ENCODE results near the gene OR6A2.
"Not testable (repeated sequence)": the region's sequence is repeated elsewhere in the genome, so short reads cannot be mapped to it uniquely, and the experiment has no call there.

OR6A2 gene

GRCh38 chr11:6799402-6799801, at the start of gene OR6A2:
TSS of gene OR6A2 (minus strand) at chr11:6799689. CDS start at chr11:6795708, 3,981 bp downstream.
- no peak for DNase-seq (ENCODE audit: low spot score)

GRCh38 chr11:6845383-6845782, 45.9 kb upstream of the OR6A2 start, which contains the start of gene OR10A5:
TSS of gene OR10A5 (plus strand) at chr11:6845683. CDS start at chr11:6845683, 0 bp downstream.
- no peak for DNase-seq (ENCODE audit: low spot score)

- DNase-seq (ENCODE audit: low spot score), result no peak
These were observed 44.9 kb upstream of the OR6A2 start for GRCh38 chr11:6844356-6844755.

DNA sequence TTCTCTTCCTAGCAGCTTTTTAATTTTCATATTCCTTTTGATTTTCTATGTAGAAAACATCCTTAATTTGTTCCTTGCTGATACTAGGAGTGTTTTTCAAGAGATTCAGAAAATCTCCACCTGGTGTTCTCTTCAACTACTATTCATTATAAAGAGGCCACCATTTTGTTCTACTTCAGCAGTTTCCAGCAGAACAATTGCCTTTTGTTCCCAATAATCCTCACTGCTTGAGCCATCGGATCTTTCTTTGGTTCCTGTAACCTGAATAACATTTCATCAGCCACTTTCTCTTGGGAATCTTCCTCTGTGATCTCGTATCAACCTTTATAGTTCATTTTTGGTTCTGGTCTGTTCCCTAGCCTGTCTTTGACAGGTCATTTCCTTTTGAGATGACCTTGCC, 44.2 kb upstream of the OR6A2 start:
- DNase-seq (ENCODE audit: low spot score), result no peak

DNA sequence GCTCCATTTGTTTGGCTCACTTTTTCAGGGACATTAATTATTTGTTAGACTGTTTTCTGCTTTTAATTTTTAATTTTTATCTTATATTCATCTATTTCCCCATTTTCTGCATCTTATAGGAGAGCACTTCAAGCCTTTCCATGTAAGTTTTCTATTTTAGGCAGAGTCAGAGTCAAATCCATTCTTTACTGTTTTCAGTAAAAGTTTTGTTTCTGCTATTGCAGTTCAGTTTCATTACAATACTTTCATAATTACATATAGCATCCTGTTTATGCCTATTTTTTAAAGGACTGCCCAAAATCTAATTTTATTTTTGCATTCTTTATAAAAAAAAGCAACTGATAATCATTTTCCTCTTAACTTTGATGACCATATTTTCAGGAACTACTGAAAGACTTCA, 42.2 kb upstream of the OR6A2 start:
- no peak for DNase-seq (ENCODE audit: low spot score)

GRCh38 chr11:6834021-6834420, 34.5 kb upstream of the OR6A2 start:
- no peak for DNase-seq (ENCODE audit: low spot score)

- no peak for DNase-seq (ENCODE audit: low spot score)
These were observed 33.9 kb upstream of the OR6A2 start for GRCh38 chr11:6833356-6833755.

DNA sequence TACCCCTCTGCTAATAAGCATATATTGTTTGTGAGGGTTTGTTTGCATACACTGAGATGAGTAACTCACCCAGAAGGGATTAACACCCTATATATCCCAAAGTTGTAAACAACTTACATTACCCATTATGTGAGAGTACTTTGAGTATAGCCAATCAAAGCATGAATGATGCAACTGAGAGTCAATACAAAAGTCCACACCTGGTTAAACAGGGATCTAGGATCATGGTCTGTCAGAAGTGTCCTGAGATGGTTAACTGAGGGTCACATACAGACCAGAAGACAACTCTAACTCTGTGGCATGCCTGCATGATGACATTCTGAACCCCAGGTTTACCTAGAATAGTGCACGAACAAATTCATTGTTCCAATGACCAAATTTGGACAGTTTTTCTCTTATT, 28.6 kb upstream of the OR6A2 start:
- no peak for DNase-seq (ENCODE audit: low spot score)

DNA sequence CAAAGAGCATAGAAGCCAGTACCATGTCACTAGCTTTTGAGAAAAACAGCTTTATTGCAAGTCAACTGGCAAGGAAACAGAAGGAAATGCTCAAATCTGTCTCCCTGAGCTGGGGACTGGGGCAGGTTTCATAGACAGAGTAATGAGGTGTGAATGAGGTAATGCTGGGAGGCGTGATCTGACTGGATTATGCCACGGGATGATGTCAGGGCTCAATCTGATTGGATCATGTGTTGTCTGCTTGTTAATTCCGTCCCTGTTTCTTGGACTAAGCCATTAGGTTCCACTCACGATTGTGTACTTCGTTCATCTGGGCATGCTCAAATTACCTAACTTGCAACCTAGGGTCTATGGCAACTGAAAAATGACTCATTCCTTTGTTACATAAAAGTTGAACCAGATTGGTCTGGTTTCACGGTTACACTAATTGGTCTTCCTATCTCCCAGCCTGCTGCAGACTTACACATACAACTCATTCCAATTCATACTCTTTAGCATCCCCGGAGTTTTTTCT, 25.8 kb upstream of the OR6A2 start:
- no peak for DNase-seq (ENCODE audit: low spot score)

DNA sequence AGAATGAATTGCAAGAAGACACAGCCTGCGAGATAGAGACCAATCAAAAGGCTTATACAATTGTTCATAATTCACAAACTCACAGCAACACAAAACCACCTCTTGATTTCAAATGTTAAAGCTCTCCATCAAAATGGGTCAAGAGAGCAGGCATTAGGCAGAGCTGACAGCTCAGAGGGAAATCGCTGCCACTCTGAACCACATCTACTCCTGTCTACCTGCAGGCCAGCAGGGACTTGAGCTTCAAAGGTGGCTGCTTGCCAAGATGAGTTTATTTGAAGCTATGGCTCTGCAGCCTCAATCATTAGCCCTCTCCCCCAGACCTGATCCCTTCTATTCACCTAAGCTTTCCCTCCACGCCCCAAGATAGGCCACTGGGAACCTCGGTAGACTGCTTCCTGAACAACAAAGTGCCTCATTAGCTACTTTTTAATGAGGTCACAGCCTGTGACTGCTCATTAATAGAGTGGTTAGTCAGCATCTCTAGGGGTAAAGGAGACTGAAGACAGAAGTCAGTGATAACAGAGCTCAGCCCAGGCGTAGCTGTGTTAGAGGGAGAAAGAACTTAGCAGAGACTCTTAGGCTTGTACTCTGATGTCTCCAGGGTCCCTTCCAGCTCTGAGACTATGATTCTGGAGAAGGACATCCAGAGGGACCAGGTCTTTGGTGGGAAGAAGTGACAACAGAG, 24.8 kb upstream of the OR6A2 start:
- DNase-seq (ENCODE audit: low spot score), result no peak

DNA sequence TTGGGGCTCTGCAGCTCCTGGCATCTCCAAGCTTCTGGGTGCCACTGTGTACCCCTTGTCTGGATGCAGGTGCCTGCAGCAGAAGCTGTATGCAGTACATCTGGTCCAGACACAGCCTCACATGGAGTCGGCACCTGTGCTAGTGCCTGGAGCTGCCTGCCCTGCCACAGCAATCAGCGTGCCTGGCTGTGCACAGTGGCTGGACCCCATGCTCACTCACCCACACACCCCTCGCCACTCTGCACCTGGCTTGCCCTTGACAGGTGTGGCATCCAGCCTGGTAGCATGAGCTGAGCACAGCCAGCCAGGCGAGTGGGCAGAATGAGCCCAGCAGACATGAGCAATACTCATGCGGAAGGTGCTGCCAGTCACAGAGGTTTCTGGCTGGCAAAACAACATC, 19.5 kb upstream of the OR6A2 start:
- DNase-seq (ENCODE audit: low spot score), result no peak

- no peak for DNase-seq (ENCODE audit: low spot score)
These were observed 18.2 kb upstream of the OR6A2 start for GRCh38 chr11:6817694-6818093.

DNA sequence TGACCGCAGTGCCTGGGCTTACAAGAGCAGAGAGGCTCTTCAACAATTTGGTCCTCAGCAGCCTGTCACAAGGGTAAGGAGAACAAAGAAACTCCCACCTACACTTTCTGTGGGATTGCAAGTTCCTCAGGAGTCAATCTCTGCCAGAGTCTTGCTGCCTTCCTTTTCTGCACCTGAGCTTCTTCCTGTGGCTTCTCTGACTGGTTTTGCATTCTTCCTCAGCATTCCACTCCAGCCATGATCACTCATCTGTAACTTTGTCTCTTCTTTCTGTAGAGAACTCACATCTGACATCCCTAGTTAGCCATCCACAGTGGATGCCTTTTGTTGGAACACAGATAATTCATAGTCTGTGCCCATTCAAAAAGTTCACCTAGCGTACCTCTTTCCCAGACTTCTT, 14.2 kb upstream of the OR6A2 start:
- DNase-seq (ENCODE audit: low spot score), result no peak

- DNase-seq (ENCODE audit: low spot score), result peak; percentile 11
These were observed 13.0 kb upstream of the OR6A2 start for GRCh38 chr11:6812390-6813005.

- not testable (repeated sequence) for DNase-seq (ENCODE audit: low spot score)
These were observed 1.6 kb upstream of the OR6A2 start for GRCh38 chr11:6801075-6801474.

DNA sequence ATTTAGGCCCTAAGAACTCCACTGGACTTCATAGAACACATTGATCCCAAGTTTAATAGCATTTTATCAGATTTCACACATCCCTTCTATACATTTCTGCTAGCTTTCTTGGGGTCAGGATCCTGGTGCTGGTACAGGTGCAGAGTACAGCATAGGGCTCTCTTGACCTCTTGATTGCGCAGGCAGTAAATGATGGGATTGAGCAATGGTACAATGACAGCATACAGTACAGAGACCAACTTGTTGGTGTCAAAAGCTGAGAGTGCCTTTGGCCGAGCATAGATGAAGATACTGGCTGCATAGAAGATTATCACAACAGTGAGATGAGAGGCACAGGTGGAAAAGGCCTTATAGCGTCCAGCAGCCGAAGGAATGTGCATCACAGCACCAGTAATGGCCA, 4.8 kb downstream of the OR6A2 start:
- DNase-seq (ENCODE audit: low spot score), result no peak

DNA sequence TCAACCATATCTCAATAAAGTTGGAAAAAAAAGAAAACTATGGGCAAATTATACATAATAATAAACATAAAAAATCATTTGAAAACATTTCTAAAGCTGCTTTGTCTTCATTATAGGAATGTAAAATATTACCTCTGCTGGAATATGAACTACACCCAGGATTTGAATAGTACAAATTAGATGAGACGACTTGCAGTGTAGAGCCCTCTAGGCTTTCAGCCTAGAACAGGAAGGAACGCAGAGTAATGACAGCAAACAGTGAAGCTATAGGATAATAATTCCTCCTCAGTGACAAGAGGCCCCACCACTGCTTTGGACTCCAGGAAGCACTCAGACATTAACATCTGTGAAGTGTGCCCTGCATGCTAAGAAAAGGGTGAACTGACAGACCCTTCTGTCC, 8.9 kb downstream of the OR6A2 start:
- DNase-seq (ENCODE audit: low spot score), result no peak

- DNase-seq (ENCODE audit: low spot score), result no peak
These were observed 16.8 kb downstream of the OR6A2 start, which contains the start of gene OR2AG1 for GRCh38 chr11:6782720-6783119. TSS of gene OR2AG1 (plus strand) at chr11:6783020. CDS start at chr11:6785038, 2,018 bp downstream.

- DNase-seq (ENCODE audit: low spot score), result no peak
These were observed 18.7 kb downstream of the OR6A2 start for GRCh38 chr11:6780829-6781228.

DNA sequence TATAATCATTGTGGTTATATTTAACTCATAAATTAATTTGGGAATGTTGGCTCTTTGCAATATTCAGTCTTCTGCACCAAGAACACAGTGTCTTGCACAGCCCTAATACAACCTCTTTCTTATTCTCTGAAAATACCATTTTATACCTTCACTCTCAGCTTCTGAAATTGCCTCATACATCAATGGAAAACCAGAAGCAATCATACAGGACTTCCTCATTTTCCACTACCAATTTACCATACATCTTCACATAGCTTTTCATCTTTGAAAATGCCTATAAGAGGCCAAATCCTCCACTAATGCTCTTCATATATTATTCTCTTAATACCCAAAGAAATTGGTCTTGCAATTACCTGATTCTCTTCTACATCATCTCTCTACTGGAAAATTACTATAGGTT, 21.0 kb downstream of the OR6A2 start:
- DNase-seq (ENCODE audit: low spot score), result no peak

- DNase-seq (ENCODE audit: low spot score), result peak; percentile 20
These were observed 27.3 kb downstream of the OR6A2 start, which contains the start of gene OR2AG2 for GRCh38 chr11:6771926-6772893. TSS of gene OR2AG2 (minus strand) at chr11:6771976. CDS start at chr11:6768957, 3,019 bp downstream.

DNA sequence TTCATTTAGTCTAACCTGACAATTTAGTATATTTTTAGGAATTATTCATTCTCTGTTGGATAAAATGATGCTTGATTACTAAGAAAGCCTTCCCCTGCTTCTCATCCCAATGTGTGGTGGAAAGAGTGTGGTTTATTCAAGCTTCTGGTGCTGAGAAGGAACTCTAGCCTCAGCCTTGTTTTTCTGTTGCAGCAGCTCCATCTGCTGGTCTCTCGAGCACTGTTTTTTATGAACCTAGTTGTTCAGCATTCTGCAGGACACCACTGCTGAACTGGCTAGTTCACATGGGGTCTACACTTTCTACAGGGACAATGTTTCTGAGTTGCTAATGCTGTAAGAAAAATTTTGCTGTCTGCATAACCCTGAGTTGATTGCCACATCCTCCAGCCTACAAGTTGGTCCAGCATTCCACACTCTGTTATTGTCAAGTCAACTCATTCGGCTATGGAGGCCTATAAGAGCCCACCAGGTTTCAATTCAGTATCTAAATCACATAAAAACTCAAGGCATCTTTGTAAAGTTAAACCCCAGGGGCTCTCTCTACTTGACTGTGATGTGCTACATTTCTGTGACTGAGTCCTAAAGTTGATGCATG, 42.0 kb downstream of the OR6A2 start:
- DNase-seq (ENCODE audit: low spot score), result peak; percentile 68
